Measurements from ENCODE around the gene GALNT6. TPM values are rescaled to one million over a fixed set of nuclear protein-coding genes. Genes with fewer than 3 reads are reported as not detected.

Gene GALNT6
- total RNA-seq, 1 experiment from 2014 or later, result 101 TPM

- peak; percentile 94 for ATAC-seq
- intact Hi-C loops (cut with micrococcal nuclease), result loop anchor here (1.0 to 5.0 kb wide), 2 partner anchors 53 to 107 kb away; no protein-coding TSS in a partner anchor
- H3K4me3 ChIP-seq (ENCODE audit: low read length), result peak within 1 kb of the TSS; percentile 75
- no peaks in the 10 kb centered on the region for H3K9me3 ChIP-seq (ENCODE audit: low read length)
- ChIA-PET CTCF (interaction anchor here (0.7 to 1.3 kb wide), 2 partner anchors 53 to 210 kb away, joined by 3 to 6 read pairs; no protein-coding TSS in a partner anchor), POLR2A (ENCODE audit: unreplicated experiment) (no interaction called here)
- no TSS peak for BruUV-seq (replicated peaks)
- no peaks in the 10 kb centered on the region for H3K9me2 ChIP-seq (replicated peaks; ENCODE audit: low read length)
- H3K27ac ChIP-seq (ENCODE audit: low read length), result no peak within 1 kb of the TSS
- no peaks in the 10 kb centered on the region for H3K36me3 ChIP-seq (ENCODE audit: low read depth, low read length)
- DNase-seq, result peak; percentile 84
- H4K20me1 ChIP-seq (ENCODE audit: low read length), result no peaks in the 10 kb centered on the region
- peak within 1 kb of the TSS; percentile 83 for H3K4me2 ChIP-seq (ENCODE audit: low read length)
- no peaks in the 10 kb centered on the region for H3K79me2 ChIP-seq (ENCODE audit: low read length)
- H2AFZ ChIP-seq (ENCODE audit: low read length), result peak within 1 kb of the TSS; percentile 76
- no peaks in the 10 kb centered on the region for H3K27me3 ChIP-seq (ENCODE audit: low read length)
- H3F3A ChIP-seq (ENCODE audit: low read length, unreplicated experiment), result no peaks in the 10 kb centered on the region
- TF ChIP-seq EZH2phosphoT487 (IDR thresholded peaks at IDR 0.05; ENCODE audit: borderline replicate concordance, low read length), result no peak
- TF ChIP-seq, protein P1, sequence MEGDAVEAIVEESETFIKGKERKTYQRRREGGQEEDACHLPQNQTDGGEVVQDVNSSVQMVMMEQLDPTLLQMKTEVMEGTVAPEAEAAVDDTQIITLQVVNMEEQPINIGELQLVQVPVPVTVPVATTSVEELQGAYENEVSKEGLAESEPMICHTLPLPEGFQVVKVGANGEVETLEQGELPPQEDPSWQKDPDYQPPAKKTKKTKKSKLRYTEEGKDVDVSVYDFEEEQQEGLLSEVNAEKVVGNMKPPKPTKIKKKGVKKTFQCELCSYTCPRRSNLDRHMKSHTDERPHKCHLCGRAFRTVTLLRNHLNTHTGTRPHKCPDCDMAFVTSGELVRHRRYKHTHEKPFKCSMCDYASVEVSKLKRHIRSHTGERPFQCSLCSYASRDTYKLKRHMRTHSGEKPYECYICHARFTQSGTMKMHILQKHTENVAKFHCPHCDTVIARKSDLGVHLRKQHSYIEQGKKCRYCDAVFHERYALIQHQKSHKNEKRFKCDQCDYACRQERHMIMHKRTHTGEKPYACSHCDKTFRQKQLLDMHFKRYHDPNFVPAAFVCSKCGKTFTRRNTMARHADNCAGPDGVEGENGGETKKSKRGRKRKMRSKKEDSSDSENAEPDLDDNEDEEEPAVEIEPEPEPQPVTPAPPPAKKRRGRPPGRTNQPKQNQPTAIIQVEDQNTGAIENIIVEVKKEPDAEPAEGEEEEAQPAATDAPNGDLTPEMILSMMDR (conservative IDR thresholded peaks at IDR 0.05; ENCODE audit: low read depth, low read length), result peak; percentile 84
- peaks cover 13% of the 10 kb centered on the region for H3K4me1 ChIP-seq (ENCODE audit: insufficient read depth, low read length)
- no peak within 1 kb of the TSS for H3K9ac ChIP-seq (ENCODE audit: low read length)
These were observed 33.7 kb upstream of the GALNT6 start, which contains the start of gene SLC4A8 for GRCh38 chr12:51424662-51425539. Gene SLC4A8 (plus strand): TSS chr12:51424831. CDS start chr12:51424988, 157 bp downstream.

- Histone ChIP-seq H2AFZ (ENCODE audit: low read length) (peak overlapping the region; percentile 76), H3K4me3 (ENCODE audit: low read length) (peak overlapping the region; percentile 75; the same call in 1 of the 2 replicates)
These were observed 33.0 kb upstream of the GALNT6 start for GRCh38 chr12:51424094-51424661.

More at GRCh38 chr12:51424094-51424661, 33.0 kb upstream of the GALNT6 start:
- DNase-seq (no peak), ATAC-seq (no peak)
- no peak overlapping the region for H3K9ac ChIP-seq (ENCODE audit: low read length)
- no peaks in the 10 kb centered on the region for H3K9me2 ChIP-seq (replicated peaks; ENCODE audit: low read length)
- no peaks in the 10 kb centered on the region for H4K20me1 ChIP-seq (ENCODE audit: low read length)
- peak overlapping the region; percentile 83; the same call in 1 of the 2 replicates for H3K4me2 ChIP-seq (ENCODE audit: low read length)
- no peaks in the 10 kb centered on the region for H3K79me2 ChIP-seq (ENCODE audit: low read length)
- CTCF ChIA-PET, result interaction anchor here (0.7 to 1.3 kb wide), 2 partner anchors 53 to 211 kb away, joined by 3 to 6 read pairs; no protein-coding TSS in a partner anchor
- no TSS peak for BruUV-seq (replicated peaks)
- POLR2A ChIA-PET (ENCODE audit: unreplicated experiment), result no interaction called here
- no peak for TF ChIP-seq EZH2phosphoT487 (IDR thresholded peaks at IDR 0.05; ENCODE audit: borderline replicate concordance, low read length)
- TF ChIP-seq, protein P1 (conservative IDR thresholded peaks at IDR 0.05; ENCODE audit: low read depth, low read length), result no peak
- H3K27ac ChIP-seq (ENCODE audit: low read length), result no peak overlapping the region
- no peaks in the 10 kb centered on the region for H3K9me3 ChIP-seq (ENCODE audit: low read length)
- intact Hi-C loops (cut with micrococcal nuclease), result loop anchor here (5.0 kb wide), 1 partner anchor 52 kb away; no protein-coding TSS in a partner anchor
- H3K36me3 ChIP-seq (ENCODE audit: low read depth, low read length), result no peaks in the 10 kb centered on the region
- no peaks in the 10 kb centered on the region for H3K27me3 ChIP-seq (ENCODE audit: low read length)
- no peaks in the 10 kb centered on the region for H3F3A ChIP-seq (ENCODE audit: low read length, unreplicated experiment)
- H3K4me1 ChIP-seq (ENCODE audit: insufficient read depth, low read length), result peaks cover 9% of the 10 kb centered on the region

All from PC-3 (cell line).